Left renal pelvis (tissue), 4 donors: ENCODE results near the gene RALGPS1. TPM values are rescaled to one million over a fixed set of nuclear protein-coding genes. Genes with fewer than 3 reads are reported as not detected.

Experiments used
- DNase-seq, 4 donors: peaks; one replicate each; pipeline ENCODE4 v3.0.0-alpha.2; 2013; ENCODE audit warnings: low read depth in 4 of 4, low spot score in 3 of 4
- polyA plus RNA-seq, 4 donors: library from polyadenylated mRNA; unstranded; fragments of 120-200 nt; gene quantifications; one replicate each; pipeline ENCODE4 v1.2.1, GENCODE V29; 2013; ENCODE audit not compliant: insufficient read length in 4 of 4

The RALGPS1 gene
- polyA plus RNA-seq, 4 donors, result 9.2 to 27.6 (median 24.5) TPM

GRCh38 chr9:127262602-127263001 is 348.0 kb downstream of the RALGPS1 start:
- no peak for DNase-seq

GRCh38 chr9:127263237-127263636 is 348.7 kb downstream of the RALGPS1 start:
- no peak for DNase-seq

GRCh38 chr9:127263664-127264063 is 349.1 kb downstream of the RALGPS1 start:
- no peak for DNase-seq

- DNase-seq, result no peak
Measured at GRCh38 chr9:127264462-127265219, 350.1 kb downstream of the RALGPS1 start, which contains the start of gene GARNL3. Gene GARNL3 (plus strand): TSS chr9:127264774. CDS start chr9:127264878, 104 bp downstream.

- no peak for DNase-seq
Measured at GRCh38 chr9:127267793-127268525, 353.4 kb downstream of the RALGPS1 start.

GRCh38 chr9:127269449-127269848 is 354.9 kb downstream of the RALGPS1 start:
- no peak for DNase-seq

Other genes with a start within 250 kb of the RALGPS1 start
- gene ZBTB43, start 109.7 kb upstream of the RALGPS1 start, polyA plus RNA-seq, result 10 to 100 TPM; 12.9 to 18.3 (median 14.1) TPM
- 10 to 100 TPM; 19.7 to 22.9 (median 20.9) TPM for gene ZBTB34, start 54.1 kb upstream of the RALGPS1 start, polyA plus RNA-seq
- gene ANGPTL2, start 207.9 kb downstream of the RALGPS1 start, polyA plus RNA-seq, result 10 to 100 TPM in 3 of 4 donors, 1 to 10 TPM in 1; 8.0 to 72.4 (median 13.5) TPM